Stimulated activated naive CD8-positive, alpha-beta T cell treated with anti-CD3 and anti-CD28 coated beads, Interleukin-15, amount 100 ng/mL, for 72 hours (primary cell): Measurements from ENCODE around the gene P2RY11.
A peak's percentile ranks its signal among the peaks of the same experiment; 100 is the strongest.

Source experiments
- ATAC-seq: fragments of 150-1000 bp; cut with Tn5 transposase; 2 replicates; pipeline ENCODE4 v1.10.0; 2021; ENCODE audit warnings: mild to moderate bottlenecking, moderate library complexity
- DNase-seq, 2 donors: peaks; one replicate each; pipeline ENCODE4 v3.0.0; 2021 to 2022
- H3K27ac Mint-ChIP-seq, 2 donors: one replicate each; pipeline ENCODE4 v1.8.0; 2022; ENCODE audit warnings: mild to moderate bottlenecking in 2 of 2, mixed read lengths in 2 of 2, moderate library complexity in 2 of 2
- H3K27me3 Mint-ChIP-seq: one replicate; pipeline ENCODE4 v1.8.0; 2022; ENCODE audit warnings: mixed read lengths
- H3K4me1 Mint-ChIP-seq: one replicate; pipeline ENCODE4 v1.8.0; 2022; ENCODE audit warnings: mild to moderate bottlenecking, mixed read lengths
- H3K4me3 Mint-ChIP-seq, 2 donors: one replicate each; pipeline ENCODE4 v1.8.0; 2022; ENCODE audit warnings: mild to moderate bottlenecking in 2 of 2, mixed read lengths in 2 of 2, moderate library complexity in 1 of 2
- H3K9me3 Mint-ChIP-seq, 2 donors: one replicate each; pipeline ENCODE4 v1.8.0; 2022; ENCODE audit warnings: mixed read lengths in 2 of 2

The P2RY11 gene

GRCh38 chr19:10163536-10163935 lies 52.0 kb downstream of the P2RY11 start:
- no peaks in the 10 kb centered on the region for H3K9me3 Mint-ChIP-seq
- no peaks in the 10 kb centered on the region for H3K27me3 Mint-ChIP-seq
- peak overlapping the region in 1 of 2 donors; percentile 84 for H3K27ac Mint-ChIP-seq
- no peak for DNase-seq
- H3K4me3 Mint-ChIP-seq: no peak overlapping the region
- ATAC-seq: no peak
- H3K4me1 Mint-ChIP-seq: no peaks in the 10 kb centered on the region
